GM19328 (cell line): Measurements from ENCODE around the gene ERO1B.

Experiments used
- ATAC-seq: cut with Tn5 transposase; IDR thresholded peaks from one replicate; pipeline ENCODE4 v1.9.1; 2021; ENCODE audit warnings: mild to moderate bottlenecking, moderate library complexity; ENCODE audit not compliant: unreplicated experiment

ERO1B gene

DNA sequence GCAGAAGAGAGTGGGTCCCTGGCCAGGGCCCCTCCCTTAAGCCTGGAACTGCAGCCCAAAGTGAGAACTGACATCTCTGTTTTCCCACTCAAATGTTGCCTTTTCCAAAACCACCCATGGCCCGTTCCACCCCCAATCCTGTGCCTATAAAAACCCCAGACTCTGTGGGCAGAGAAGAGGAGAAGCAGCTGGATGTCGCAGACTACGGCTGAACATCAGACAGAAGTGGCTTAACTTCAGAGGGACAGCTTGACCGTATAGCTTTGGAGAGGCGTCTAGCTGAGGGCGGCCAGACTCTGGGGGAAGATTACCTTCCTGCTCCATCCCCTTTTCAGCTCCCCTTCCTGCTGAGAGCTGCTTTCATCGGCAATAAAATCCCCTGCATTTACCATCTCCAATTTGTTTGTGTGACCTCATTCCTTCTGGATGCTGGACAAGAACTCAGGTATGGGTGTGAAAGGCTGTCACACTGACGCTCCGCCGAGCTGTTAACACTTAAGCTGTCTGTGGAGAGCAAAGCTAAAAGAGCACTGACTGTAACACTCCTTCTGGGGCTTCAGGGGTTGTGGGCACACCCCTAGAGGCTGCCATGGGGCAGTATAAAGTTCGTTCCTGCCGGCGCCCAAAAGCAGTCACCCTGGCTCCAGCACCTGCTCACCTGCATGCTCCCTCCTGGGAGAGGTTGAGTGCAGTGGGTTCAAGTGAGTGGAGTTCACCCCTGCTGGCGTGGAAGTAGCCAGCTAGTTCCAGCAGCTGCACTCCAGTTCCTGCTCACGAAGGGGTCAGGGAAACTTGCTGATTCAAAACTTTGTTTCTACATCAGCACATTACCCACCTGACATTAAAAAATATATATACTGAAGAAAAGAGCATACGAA, 19.6 kb upstream of the ERO1B start:
- no peak for ATAC-seq

DNA sequence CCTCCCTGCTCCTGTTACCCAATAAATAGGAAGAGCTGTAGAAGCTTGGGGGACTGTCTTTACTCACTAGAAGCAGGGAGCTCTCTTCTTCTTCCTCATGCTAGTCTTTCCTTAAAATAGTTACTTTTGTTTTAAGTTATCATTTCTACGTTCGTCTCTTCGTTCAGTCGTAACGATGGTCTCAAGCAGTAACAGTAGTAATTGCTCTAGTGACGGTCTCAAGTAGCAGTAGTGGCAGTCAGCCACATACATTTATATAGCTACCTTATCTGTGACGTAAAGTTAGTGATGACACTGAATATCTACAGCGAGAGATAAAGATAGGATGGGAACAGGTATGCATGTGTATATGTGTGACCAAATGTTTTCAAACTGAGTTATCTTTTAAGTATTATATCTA, 15.4 kb upstream of the ERO1B start:
- ATAC-seq: no peak

DNA sequence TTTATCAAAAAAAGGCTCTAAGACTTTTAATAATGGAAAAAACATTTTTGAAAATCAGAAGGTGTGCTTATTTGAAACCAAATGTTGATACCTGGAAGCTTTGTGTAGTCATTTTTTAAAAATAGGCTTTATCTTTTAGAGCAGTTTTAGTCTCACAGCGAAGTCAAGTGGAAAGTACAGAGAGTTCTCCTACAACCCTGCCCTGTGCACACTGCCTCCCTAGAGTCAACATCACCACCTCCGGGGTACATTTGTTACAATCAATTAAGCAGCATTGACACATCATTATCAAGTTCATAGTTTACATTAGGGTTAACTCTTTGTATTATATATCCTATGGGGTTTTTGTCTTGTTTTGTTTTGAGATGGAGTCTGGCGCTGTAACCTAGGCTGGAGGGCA, 10.7 kb upstream of the ERO1B start:
- no peak for ATAC-seq

DNA sequence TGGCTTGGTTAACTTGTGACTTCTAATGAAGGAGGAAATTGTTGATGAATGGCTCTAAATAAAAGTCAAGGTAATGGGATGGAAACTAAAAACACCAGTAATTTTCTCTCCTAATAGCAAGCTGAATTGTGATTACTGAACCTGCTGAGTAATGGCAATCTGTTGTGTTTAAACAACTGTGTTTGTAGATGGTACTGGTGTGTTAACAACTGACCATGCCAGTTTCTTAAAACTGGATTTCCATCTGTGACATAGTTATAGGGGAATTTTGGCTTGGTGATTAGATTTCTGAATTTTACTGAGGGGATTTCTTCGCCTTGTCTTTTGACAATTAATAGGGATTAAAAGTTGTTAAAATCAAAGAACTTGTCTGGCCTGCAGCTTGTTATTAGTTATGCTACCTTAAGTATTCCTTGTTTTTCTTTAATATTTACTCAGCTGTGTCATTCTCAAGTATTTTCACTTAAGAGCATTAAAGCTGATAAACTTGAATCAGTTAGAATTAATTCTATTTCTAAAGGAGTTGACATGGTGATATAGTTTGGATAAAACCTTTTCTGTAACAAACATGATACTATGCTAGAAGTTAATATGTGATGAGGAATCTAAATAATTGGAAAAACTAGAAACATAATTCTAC, 7.9 kb upstream of the ERO1B start:
- no peak for ATAC-seq

DNA sequence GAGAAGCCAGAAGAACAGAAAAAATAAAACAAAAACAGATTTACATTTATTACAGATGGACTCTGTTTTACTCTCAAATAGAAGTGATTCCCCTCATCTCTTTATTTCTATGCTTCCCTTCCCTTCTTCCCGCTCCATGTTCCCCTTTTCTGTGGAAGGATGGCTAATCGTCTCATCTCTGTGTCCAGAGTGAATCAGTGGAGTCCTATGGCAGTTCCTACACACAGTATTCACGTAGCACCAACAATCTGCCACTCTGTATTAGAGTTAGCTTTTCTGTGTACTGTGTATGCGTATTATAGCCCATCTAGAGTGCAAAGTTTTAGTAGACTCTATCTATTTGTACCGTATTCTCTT, 6.8 kb upstream of the ERO1B start:
- ATAC-seq: no peak

DNA sequence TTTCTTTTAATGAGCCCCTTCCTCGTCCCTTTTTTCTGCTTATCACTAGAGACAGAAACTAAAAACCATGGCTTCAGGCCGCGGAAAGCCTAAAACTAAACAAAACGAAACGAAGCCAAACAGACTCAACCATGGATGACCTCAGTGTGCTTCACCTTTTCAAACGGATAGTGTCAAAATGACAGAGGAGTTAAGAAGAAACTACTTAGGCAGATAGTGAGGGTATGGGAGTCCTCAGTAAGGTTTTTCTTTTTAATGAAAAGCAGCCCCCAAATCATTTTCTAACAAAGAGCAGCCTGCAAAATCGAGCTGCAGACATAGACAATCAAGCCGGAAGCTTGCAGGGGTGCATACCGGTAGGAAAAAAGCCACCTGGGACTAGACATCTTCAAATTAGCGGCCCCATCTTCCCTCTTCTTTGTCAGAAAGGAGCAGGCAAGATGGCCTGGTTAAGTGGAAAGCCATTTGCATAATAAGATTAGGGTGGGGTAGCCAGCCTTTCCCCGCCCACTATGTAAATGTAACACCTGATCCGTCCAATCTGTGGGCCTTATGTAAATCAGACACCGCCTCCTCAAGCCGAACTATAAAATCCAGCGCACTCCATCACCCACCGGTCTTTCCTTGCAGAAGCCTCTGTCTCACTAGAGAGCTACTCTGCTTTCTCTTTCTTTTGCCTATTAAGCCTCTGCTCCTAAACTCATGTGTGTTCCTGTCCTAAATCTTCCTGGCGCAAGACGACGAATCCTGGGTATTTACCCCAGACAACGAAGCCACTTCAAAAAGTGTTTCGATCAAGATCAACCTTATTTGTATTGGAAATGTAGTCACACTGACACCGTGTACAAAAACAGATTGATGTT, 6.2 kb upstream of the ERO1B start:
- no peak for ATAC-seq

DNA sequence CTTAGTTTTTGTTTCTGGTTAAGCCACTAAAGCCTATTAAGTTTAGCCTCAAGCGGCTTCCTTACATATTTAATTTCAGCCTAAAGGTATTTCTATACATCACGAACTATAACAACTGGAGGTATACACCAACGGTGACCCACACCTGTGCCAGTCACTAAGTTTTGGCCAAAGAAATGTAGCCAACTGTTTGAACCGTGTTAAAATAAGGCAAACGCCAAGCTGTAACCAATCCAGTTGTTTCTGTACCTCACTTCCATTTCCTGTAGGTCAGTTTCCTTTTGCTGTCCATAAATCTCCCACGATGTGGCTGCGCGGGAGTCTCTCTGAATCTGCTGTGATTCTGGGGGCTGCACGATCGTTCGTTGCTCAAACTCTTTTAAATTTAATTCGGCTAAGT, 5.6 kb upstream of the ERO1B start:
- no peak for ATAC-seq

DNA sequence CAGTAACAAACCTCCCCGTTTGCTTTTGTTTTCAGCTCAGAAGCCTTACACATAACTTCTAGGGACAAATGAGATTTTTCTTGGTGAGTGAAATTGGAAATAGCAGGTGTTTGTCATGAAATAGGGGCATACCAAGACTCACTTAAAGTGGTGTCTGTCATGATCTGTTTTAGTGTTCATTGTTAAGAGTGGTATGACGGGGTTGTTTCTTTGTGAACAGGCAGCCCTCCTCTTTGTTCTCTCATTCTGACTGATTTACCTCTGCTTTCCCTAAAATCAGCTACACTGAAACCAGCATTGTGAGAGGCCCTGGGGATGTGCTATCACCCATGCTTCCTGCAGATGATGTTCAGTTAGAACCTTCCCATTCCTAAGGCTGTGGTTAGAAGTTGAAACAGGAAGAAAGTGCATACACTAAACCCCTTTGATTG, 2.5 kb upstream of the ERO1B start:
- peak; percentile 32 for ATAC-seq

DNA sequence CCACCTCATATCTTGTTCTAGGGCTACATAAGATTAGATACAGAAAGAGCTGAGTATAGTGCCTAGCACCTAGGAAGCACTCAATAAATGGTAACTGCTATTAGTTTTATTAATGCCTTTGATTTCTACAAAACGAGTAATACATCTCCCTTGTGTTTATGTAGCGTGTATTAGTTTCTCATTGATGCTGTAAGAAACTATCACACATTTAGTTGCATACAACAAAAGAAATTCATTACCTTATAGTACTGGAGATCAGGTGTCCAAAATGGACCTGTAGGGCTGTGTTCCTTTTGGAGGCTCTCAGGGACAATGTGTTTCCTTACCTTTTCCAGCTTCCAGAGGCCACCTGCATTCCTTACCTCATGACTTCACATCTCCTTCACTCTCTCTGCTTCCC, 961 bp upstream of the ERO1B start:
- no peak for ATAC-seq

DNA sequence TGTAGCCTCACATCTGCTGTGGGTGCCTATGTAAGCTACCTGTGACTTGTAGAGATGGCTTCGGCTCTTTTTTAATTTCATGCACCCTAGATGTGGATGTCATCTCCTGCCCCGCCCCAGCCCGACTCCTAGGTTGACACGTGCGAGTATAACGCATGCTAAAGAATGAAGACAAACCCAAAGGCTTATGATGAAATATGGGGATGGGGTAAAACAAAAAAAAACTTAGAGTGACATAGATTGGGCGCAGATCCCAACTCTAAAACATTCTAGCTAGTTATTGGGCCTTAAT, 613 bp upstream of the ERO1B start:
- peak; percentile 10 for ATAC-seq

DNA sequence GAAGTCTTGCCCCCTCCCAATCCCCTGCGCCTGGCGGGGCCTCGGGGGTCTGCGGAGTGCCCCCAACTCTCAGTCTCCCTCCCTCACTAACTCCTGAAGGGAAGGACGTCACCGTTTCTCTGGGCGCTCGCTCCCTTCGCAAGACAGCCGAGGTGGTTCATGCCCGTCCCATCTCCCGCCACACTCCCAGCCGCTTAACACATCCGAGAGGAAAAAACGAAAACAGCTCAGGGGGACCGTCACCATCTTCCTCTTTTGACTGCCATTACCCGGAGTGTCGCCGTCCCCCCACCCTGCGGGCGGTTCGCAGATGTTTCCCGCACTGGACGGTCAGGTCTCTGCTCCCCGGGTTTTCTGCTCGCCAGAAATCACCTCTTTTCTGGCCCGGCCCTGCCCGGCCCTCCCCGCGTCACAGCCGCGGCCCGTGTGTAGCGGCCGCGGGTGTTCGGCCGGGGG, 532 bp downstream of the ERO1B start:
- peak; percentile 12 for ATAC-seq

DNA sequence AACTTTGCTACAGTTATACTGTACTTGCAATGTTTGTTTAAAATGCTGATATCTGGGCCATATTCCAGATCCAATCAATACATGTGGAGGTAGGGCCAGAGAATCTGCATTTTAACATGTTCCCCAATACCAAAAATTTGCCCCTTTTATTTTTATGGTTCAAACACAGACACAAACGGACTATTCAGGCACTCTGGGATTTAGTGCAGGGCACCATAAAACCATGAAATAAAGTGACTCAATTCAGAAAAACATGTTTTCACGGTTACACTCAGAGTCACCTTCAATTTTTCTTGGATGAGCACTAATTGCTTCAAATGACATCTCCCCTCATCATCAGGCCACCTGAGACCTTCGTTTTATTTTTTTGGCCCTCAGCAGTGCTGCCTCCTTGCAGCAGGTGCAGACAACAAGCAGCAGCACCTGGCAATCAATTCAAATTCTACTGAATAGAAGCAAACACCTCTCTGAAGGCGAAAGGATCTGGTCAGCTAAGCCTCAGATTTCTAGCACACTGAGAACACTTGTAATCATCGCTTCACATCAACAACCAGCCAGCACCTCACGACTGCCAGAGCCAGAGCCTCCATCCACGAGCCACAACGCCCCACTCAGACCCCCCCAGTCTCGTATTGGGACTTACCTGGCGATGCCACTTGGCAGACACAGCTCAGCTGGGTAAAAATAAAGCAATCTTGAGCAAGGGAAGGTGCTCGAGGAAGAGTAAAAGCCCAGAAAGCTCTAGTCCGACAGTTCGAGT, 1.1 kb downstream of the ERO1B start:
- ATAC-seq: no peak

DNA sequence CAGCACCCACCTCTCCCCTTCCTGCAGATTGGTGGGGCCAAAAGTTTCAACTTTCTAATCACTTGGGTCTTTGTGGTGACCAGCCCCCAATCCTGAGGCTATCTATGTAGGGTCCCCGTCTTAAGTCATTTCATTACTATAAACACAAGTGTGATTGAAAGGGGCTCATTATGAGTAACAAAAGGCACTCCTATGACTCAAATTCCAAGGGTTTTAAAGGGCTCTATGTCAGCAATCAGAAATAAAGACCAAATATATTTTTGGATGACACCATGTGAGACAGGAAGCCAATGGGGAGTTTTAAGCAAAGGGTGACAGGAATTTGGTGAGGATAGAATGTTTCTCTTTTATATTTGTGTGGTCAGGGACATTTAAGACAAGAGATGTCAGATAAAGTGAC, 6.2 kb downstream of the ERO1B start:
- ATAC-seq: no peak

DNA sequence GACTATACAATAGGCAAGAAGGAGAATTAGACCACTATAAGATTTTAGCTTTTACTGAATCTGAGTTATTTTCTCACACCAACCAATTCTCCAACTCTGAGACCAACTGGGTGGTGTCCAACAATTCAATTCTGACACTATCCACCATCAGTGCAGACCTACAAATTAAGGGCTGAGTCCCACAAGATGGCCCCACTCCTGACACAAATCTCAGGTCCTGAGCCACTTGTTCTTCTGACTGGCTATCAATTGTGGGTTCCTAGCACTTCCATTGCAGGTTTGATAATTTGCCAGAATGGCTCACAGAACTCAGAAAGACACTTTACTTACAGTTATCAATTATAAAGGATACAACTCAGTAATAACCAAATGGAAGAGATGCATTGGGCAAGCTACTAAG, 6.7 kb downstream of the ERO1B start:
- no peak for ATAC-seq

DNA sequence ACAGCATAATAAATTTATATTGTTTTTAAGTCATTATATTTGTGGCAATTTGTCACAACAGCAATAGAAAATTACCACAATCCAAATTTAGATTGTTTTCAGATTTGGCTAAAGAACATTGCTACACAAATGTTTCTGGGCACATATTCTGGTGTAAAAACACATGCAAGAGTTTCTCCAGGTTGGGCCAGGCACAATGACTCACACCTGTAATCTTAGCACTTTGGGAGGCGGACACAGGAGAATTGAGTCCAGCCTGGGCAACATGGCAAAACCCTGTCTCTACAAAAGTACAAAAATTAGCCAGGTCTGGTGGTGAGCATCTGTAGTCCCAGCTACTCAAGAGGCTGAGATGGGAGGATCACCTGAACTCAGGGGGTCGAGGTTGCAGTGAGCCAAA, 8.4 kb downstream of the ERO1B start:
- ATAC-seq: no peak

DNA sequence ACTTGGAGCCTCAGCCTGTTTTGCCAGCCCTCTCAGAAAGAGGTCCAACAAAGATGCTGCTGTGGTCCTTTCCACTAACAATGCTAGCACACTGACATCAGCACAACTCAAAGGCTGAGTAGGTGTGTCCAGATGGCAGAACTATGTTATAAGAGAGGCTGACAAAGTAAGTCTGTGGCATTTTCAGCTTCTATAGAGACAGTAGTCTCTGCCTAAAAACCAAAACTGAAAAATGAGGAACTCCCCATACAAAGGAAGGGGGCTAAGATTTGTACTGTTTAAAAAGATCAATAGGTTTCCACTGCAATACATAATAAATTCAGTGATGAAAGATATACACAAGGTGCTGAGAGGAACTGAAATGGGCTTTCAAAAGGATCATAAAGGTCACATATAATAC, 12.3 kb downstream of the ERO1B start:
- ATAC-seq: no peak

DNA sequence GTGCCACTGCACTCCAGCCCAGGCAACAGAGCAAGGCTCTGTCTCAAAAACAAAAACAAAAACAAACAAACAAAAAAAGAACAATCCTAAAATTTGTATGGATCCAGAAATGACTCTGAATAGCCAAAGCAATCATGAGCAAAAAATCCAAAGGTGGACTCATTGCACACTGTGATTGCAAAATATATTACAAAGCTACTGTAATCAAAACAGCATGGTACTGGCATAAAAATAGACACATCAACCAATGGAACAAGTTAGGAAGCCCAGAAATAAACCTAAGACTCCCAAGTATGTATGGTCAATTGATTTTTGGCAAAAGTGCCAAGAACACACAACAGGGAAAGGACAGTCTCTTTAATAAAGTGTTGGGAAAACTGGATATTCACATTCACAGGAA, 19.9 kb downstream of the ERO1B start:
- ATAC-seq: no peak

DNA sequence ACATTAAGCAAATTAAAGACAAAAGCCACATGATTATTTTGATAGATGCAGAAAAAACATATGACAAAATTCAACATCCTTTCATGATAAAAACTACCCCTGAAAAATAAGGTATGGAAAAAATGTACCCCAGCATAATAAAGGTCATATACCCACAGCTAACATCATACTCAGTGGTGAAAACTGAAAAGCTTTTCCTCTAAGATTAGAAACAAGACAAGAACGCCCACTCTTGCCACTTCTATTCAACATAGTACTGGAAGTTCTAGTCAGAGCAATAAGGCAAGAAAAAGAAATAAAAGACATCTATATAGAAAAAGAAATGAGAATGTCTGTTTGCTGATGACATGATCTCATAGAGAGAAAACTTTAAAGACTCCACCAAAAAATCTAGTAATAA, 20.7 kb downstream of the ERO1B start:
- no peak for ATAC-seq

DNA sequence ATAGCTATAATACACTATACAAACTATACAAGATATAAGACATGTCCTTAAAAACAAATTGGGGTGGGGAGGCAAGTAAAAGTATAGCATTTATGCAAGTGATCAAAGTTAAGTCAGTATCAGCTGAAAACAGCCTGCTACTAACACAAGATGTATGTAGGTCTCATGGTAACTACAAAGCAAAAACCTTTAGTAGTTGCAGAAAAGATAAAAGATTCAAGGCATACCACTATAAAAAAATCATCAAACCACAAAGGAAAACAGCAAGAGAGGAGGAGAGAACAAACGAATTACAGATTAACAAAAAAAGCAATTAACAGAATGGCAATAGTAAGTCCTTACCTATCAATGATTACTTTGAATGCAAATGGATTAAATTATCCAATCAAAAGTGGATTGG, 22.7 kb downstream of the ERO1B start:
- ATAC-seq: no peak

DNA sequence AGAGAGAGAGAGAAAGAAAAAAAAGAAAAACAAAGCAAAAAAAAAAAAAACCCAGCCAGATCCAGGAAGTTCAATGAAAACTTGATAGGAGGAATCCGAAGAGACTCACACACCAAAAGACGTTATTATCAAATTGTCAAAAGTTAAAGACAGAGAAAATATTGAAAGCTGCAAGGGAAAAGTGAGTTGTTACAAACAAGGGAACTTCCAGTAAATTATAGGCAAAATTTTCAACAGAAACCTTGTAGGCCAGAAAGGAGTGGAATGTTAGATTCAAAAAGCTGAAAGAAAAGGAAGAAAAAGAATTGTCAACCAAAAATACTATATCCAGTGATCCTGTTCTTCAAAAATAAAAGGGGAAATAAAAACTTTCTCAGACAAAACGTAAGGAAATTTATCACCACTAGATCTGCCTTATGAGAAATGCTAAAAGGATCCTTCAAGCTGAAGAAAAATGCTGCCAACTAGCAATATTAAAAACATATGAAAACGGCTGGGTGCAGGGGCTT, 23.6 kb downstream of the ERO1B start:
- ATAC-seq: no peak

DNA sequence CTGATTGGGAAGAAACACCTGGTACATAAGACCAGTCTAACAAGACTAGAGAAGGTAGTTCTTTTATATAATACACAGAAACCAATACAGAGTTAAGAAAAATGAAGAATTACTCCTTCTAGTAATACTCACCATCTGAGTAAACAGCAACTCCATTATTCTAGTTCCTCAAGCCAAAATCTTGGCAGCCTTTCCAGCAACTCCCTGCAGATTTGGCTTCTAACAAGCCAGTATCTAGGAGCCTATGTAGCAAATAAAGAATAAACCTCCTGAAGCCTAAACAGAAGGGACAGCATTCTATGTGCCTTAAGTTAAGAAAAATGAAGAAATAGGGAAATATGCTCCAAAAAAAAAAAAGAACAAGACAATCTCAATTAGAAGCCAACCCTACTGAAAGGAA, 24.5 kb downstream of the ERO1B start:
- no peak for ATAC-seq
